ENCODE data around the gene CBLIF.
"Not testable (repeated sequence)": the region's sequence is repeated elsewhere in the genome, so short reads cannot be mapped to it uniquely, and the experiment has no call there.

Gene CBLIF

DNA sequence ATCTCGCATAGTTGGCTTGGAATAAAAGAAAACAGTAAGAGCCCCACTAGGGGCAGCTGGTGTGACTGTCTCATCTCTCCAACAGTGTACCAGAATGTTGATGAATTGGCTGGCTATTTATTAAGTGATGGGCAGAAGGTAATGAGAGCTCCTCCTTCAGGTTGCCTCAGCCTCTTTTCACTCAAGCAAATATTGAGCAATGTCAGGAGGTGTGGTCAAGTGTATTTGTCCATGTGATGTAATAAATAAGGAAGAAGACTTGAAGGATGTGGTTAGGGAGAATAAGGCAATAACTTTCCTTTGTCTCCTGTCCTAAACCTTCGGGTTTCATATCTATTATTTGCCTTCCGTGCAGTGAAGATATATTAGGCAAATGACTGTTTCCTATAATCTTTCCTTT, 21.1 kb upstream of the CBLIF start, which contains the start of gene TCN1:
TSS of gene TCN1 (minus strand) at position 91 of the 400 bp plus-strand sequence. CDS start at position 74, 17 bp downstream.
- in situ Hi-C loops (cut with HindIII; ENCODE audit: low sequenced_read_pairs), result no loop called here
- no peak for DNase-seq (ENCODE audit: low read depth)
- TF ChIP-seq, protein P1, sequence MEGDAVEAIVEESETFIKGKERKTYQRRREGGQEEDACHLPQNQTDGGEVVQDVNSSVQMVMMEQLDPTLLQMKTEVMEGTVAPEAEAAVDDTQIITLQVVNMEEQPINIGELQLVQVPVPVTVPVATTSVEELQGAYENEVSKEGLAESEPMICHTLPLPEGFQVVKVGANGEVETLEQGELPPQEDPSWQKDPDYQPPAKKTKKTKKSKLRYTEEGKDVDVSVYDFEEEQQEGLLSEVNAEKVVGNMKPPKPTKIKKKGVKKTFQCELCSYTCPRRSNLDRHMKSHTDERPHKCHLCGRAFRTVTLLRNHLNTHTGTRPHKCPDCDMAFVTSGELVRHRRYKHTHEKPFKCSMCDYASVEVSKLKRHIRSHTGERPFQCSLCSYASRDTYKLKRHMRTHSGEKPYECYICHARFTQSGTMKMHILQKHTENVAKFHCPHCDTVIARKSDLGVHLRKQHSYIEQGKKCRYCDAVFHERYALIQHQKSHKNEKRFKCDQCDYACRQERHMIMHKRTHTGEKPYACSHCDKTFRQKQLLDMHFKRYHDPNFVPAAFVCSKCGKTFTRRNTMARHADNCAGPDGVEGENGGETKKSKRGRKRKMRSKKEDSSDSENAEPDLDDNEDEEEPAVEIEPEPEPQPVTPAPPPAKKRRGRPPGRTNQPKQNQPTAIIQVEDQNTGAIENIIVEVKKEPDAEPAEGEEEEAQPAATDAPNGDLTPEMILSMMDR (IDR thresholded peaks at IDR 0.05; ENCODE audit: low read depth, low read length, missing control alignments), result no peak
- H3K4me3 ChIP-seq (ENCODE audit: low read depth, low read length), result no peak within 1 kb of the TSS

DNA sequence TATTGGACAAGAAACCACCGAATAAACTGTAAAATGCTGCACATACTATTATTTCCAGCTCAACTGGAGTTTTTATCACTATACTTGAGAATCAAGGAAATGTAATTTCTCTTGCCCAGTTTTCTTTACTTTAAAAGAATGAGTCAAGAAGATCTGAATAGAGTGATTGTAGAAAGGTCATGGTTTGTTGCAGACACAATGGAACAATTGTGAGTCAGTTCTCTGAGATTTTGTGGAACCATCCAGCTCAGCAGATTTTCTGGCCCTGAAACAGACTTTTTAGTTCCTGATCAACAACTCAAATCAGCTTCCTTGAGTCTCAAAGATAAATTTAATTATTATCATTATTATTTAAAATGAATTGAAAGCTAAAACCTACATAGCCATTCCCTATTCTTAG, 19.7 kb upstream of the CBLIF start:
- in situ Hi-C loops (cut with HindIII; ENCODE audit: low sequenced_read_pairs), result no loop called here
- TF ChIP-seq, protein P1 (IDR thresholded peaks at IDR 0.05; ENCODE audit: low read depth, low read length, missing control alignments), result no peak
- no peak overlapping the region for H3K4me3 ChIP-seq (ENCODE audit: low read depth, low read length)
- DNase-seq (ENCODE audit: low read depth), result peak; percentile 9

DNA sequence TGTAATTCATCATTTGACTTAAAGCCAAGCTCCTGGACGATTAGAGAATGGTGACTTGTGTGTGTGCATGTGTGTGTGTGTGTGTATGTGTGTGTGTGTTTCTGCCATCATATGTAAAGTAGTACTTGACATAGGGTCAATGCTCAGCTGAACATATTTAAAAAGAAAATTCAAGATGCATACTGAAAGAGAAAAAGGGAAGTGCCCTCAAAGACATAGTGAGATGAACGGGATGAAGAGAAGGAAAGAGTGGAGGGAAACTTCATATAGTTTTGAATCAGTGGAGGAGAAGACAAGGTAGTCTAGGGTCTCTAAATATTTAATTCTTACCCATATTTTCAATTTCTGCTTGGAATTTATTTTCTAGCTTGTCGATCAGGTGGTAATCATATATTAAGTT, 17.0 kb upstream of the CBLIF start:
- TF ChIP-seq, protein P1 (IDR thresholded peaks at IDR 0.05; ENCODE audit: low read depth, low read length, missing control alignments), result no peak
- in situ Hi-C loops (cut with HindIII; ENCODE audit: low sequenced_read_pairs), result no loop called here
- H3K4me3 ChIP-seq (ENCODE audit: low read depth, low read length), result no peak overlapping the region
- DNase-seq (ENCODE audit: low read depth), result no peak

GRCh38 chr11:59859673-59860072, 14.4 kb upstream of the CBLIF start:
- in situ Hi-C loops (cut with HindIII; ENCODE audit: low sequenced_read_pairs), result no loop called here
- H3K4me3 ChIP-seq (ENCODE audit: low read depth, low read length), result no peak overlapping the region
- no peak for DNase-seq (ENCODE audit: low read depth)
- TF ChIP-seq, protein P1 (IDR thresholded peaks at IDR 0.05; ENCODE audit: low read depth, low read length, missing control alignments), result no peak

DNA sequence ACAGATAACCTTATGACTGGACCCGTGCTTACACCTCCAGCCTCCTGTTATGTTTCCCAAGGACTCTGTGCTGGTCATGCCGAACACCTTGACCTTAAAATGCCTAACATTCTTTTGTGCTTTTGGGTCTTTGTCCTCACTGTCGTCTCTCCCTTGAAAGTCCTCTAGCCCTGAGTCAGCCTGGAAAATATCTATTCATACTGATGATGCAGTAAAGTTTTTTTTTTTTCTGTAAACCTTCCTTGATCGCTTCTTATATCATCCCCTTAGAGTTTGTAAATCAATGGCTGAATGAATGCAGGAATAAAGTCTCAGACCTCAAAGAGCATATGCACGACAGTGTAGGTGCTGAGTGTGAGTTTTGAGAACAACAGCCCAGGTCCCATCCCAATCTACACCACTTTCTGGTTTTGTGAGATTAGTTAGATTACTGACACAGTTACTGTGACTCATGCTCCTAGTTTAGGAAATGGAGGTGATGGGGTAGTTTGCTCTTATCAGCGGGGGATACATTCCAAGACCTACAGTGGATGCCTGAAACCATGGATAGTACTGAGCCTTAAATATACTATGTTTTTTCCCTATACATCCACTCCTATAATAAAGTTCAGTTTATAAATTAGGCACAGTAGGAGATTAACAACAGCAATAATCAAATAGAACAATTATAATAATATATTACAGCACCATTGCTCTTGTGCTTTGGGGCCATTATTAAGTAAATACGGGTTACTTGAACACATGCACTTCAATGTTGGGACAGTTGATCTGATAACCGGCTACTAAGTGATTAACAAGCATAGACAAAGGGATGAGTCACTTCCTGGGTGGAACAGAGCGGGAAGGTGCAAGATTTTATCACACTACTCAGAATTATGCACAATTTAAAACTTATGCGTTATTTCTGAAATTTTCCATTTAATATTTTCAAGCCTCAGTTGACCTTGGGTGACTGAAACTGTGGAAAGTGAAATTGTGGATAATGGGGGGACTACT, 12.4 kb upstream of the CBLIF start:
- TF ChIP-seq, protein P1 (IDR thresholded peaks at IDR 0.05; ENCODE audit: low read depth, low read length, missing control alignments), result no peak
- in situ Hi-C loops (cut with HindIII; ENCODE audit: low sequenced_read_pairs), result no loop called here
- DNase-seq (ENCODE audit: low read depth), result no peak

GRCh38 chr11:59854871-59855270, 9.6 kb upstream of the CBLIF start:
- H3K4me3 ChIP-seq (ENCODE audit: low read depth, low read length), result no peak overlapping the region
- DNase-seq (ENCODE audit: low read depth), result no peak
- TF ChIP-seq, protein P1 (IDR thresholded peaks at IDR 0.05; ENCODE audit: low read depth, low read length, missing control alignments), result no peak
- in situ Hi-C loops (cut with HindIII; ENCODE audit: low sequenced_read_pairs), result no loop called here

More for the DNA sequence above, 12.4 kb upstream of the CBLIF start:
- H3K4me3 ChIP-seq (ENCODE audit: low read depth, low read length), result no peak overlapping the region

DNA sequence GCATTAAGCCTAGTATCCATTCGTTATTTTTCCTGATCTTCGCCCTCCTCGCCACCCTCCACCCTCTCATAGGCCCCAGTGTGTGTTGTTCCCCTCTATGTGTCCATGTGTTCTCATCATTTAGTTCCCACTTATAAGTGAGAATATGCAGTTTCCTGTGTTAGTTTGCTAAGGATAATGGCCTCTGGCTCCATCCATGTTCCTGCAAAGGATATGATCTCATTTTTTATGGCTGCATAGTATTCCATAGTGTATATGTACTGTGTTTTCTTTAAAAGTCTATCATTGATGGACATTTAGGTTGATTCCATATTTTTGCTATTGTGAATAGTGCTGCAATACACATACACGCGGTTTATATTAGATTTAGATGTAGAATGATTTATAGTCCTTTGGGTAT, 6.1 kb upstream of the CBLIF start:
- in situ Hi-C loops (cut with HindIII; ENCODE audit: low sequenced_read_pairs); DNase-seq (ENCODE audit: low read depth); H3K4me3 ChIP-seq (ENCODE audit: low read depth, low read length): not testable (repeated sequence)

DNA sequence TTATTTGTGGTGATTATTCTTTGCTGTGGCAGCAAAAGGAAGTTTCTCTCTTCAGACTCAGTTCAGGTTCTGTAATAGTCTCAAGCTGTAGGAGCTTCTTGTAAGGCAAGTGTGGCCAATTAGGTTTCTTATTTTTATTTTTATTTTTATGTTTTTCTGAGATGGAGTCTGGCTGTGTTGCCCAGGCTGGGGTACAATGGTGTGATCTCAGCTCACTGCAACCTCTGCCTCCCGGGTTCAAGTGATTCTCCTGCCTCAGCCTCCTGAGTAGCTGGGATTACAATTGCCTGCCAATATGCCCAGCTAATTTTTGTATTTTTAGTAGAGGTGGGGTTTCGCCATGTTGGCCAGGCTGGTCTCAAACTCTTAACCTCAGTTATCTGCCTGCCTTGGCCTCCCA, 4.3 kb upstream of the CBLIF start:
- H3K4me3 ChIP-seq (ENCODE audit: low read depth, low read length); DNase-seq (ENCODE audit: low read depth); in situ Hi-C loops (cut with HindIII; ENCODE audit: low sequenced_read_pairs): not testable (repeated sequence)

Data from astrocyte of the cerebellum (primary cell).